Colonic mucosa (tissue), 4 donors: ENCODE measurements around the gene SLC9A6. TPM values are rescaled to one million over a fixed set of nuclear protein-coding genes. Genes with fewer than 3 reads are reported as not detected.

Experiments
- DNase-seq: peaks from one replicate; pipeline ENCODE4 v3.0.0-alpha.2; 2020
- H3K27ac ChIP-seq: fragments of 200-600 bp; one replicate; pipeline ENCODE4 v1.8.0; 2021
- H3K27me3 ChIP-seq: fragments of 200-600 bp; one replicate; pipeline ENCODE4 v1.8.0; 2021
- H3K36me3 ChIP-seq: fragments of 200-600 bp; one replicate; pipeline ENCODE4 v1.8.0; 2021
- H3K4me1 ChIP-seq: fragments of 200-600 bp; one replicate; pipeline ENCODE4 v1.8.0; 2021; ENCODE audit warnings: mild to moderate bottlenecking
- H3K4me3 ChIP-seq: fragments of 200-600 bp; one replicate; pipeline ENCODE4 v1.8.0; 2021
- H3K9ac ChIP-seq, 2 donors: one replicate each; pipeline ENCODE4 v1.7.0; 2013; ENCODE audit warnings: control low read depth in 2 of 2, low read depth in 2 of 2, low read length in 2 of 2
- H3K9me3 ChIP-seq: fragments of 200-600 bp; one replicate; pipeline ENCODE4 v1.8.0; 2021
- intact Hi-C: fragments of 100-400 bp; cut with DNase I; formaldehyde crosslinking; loops from one replicate; pipeline ENCODE4 v1.14.1; 2022
- total RNA-seq, 2 donors: library from RNA; stranded (reverse); fragmentation: NEBNext Ultra II Directional in 1 of 2; extraction: Animal tissue kit (Norgen Biotek cat#: 25700) in 1 of 2; gene quantifications; one replicate each; pipeline ENCODE4 v1.2.1, GENCODE V29; 2021
- TF ChIP-seq, protein P1 (sequence below): fragments of 200-600 bp; IDR thresholded peaks from one replicate; pipeline ENCODE4 v1.8.0; 2022; ENCODE audit warnings: antibody characterized with exemption, mild to moderate bottlenecking
- donor health status: healthy.
- donor health status: DM: no; HTN: no; CAD: no.
- donor health status: DM: no; HTN: no; CAD: no.

SLC9A6 gene
- total RNA-seq, 2 donors from 2014 or later = 12.7 to 16.6 TPM

DNA sequence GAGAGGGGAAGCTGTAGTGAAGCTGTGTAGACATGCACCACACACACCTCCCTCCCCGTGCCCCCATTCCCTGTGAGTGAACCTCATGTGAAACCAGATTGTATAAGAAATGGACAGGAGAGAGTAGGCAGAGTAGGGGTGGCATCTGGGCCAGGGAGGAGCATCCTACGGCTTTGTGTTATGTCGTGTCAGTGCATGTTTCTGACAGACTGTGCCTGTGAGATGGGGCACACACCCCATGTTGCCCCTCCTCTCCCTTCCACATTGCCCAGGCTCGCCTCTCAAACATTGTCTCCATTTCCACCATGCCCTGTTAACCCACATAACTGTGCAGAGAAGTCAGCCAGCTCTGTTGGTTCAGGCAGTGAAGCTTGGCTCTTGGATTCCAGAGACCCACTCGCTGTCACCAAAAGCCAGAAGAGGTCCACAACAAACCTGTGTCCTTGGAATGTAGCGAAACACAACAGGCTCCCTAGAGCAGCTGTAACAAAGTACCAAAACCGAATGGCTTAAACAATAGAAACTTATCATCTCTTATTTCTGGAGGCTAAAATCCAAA is 56.1 kb downstream of the SLC9A6 start:
- H3K4me3 ChIP-seq = no peak overlapping the region
- no peaks in the 10 kb centered on the region for H3K4me1 ChIP-seq
- no peaks in the 10 kb centered on the region for H3K9me3 ChIP-seq
- no peak for DNase-seq
- intact Hi-C loops = no loop called here
- H3K27me3 ChIP-seq = no peaks in the 10 kb centered on the region
- TF ChIP-seq, protein P1, sequence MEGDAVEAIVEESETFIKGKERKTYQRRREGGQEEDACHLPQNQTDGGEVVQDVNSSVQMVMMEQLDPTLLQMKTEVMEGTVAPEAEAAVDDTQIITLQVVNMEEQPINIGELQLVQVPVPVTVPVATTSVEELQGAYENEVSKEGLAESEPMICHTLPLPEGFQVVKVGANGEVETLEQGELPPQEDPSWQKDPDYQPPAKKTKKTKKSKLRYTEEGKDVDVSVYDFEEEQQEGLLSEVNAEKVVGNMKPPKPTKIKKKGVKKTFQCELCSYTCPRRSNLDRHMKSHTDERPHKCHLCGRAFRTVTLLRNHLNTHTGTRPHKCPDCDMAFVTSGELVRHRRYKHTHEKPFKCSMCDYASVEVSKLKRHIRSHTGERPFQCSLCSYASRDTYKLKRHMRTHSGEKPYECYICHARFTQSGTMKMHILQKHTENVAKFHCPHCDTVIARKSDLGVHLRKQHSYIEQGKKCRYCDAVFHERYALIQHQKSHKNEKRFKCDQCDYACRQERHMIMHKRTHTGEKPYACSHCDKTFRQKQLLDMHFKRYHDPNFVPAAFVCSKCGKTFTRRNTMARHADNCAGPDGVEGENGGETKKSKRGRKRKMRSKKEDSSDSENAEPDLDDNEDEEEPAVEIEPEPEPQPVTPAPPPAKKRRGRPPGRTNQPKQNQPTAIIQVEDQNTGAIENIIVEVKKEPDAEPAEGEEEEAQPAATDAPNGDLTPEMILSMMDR = no peak
- no peak overlapping the region for H3K27ac ChIP-seq
- no peaks in the 10 kb centered on the region for H3K36me3 ChIP-seq
- H3K9ac ChIP-seq = no peak overlapping the region

GRCh38 chrX:136045008-136045407 is 59.8 kb downstream of the SLC9A6 start:
- intact Hi-C loops = no loop called here
- DNase-seq = no peak
- no peak overlapping the region for H3K27ac ChIP-seq
- TF ChIP-seq, protein P1 = no peak
- no peaks in the 10 kb centered on the region for H3K27me3 ChIP-seq
- H3K9ac ChIP-seq = no peak overlapping the region
- no peaks in the 10 kb centered on the region for H3K4me1 ChIP-seq
- H3K9me3 ChIP-seq = no peaks in the 10 kb centered on the region
- H3K4me3 ChIP-seq = no peak overlapping the region
- H3K36me3 ChIP-seq = no peaks in the 10 kb centered on the region

DNA sequence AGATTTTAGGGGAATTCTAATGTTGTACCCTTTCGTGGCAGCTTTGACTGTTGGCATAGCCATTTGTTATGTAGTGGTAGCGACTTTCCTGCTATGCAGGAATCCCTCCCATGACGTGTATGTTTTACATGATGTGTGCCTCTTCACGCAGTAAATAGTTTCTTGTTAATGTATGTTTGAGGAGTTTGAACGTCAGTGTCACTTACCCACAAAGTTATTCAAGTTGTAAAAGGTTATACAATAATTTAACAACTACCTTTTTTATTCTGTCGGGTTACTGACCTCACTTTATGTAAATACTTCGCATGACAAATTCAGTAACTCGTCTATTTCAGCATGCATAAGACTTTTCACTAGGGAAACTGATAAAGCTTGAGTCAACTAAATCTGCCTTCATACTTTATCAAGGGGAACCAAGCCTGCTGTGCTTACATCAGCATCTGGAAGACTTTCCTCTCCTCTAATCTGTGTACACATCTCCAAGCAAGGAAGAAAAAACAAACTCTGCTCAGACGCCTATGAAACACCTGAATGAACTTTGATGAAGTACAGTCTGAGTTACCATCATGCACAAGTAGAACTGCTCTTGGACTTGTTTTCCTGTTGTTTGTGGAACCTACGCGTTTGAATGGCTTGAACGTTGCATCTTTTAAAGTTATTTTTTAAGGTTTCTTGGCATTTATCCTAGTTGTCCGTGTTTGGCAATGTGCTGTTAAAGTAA is 61.2 kb downstream of the SLC9A6 start:
- Histone ChIP-seq H3K9me3 (no peaks in the 10 kb centered on the region), H3K9ac (no peak overlapping the region), H3K27ac (no peak overlapping the region), H3K27me3 (no peaks in the 10 kb centered on the region), H3K36me3 (no peaks in the 10 kb centered on the region), H3K4me3 (no peak overlapping the region), H3K4me1 (no peaks in the 10 kb centered on the region)
- intact Hi-C loops = no loop called here
- TF ChIP-seq, protein P1 = no peak
- DNase-seq = no peak

- H3K4me1 ChIP-seq = no peaks in the 10 kb centered on the region
- TF ChIP-seq, protein P1 = no peak
- no peaks in the 10 kb centered on the region for H3K36me3 ChIP-seq
- H3K4me3 ChIP-seq = no peak overlapping the region
- no peaks in the 10 kb centered on the region for H3K9me3 ChIP-seq
- DNase-seq = no peak
- H3K27me3 ChIP-seq = no peaks in the 10 kb centered on the region
- no peak overlapping the region for H3K9ac ChIP-seq
- H3K27ac ChIP-seq = no peak overlapping the region
- intact Hi-C loops = no loop called here
These were observed 61.9 kb downstream of the SLC9A6 start for GRCh38 chrX:136047016-136047642.

DNA sequence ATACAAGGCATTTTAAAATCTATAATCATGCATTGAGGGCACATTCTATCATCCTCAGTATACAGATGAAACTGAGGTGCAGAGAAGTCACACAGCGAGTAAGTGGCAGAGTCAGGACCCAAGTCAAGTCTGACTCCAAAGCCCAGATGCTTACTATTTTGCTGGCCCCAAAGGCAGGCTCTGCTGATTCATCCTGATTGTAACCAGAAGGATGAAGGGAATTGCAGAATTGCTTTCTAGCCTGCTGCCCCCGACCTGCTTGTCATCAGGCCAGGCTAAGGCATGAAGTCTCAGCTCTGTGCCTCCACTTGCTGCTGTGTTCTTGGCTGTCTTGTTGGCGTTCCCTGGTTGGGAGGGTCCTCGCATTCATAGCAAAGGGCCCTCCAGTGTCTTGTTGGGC is 62.7 kb downstream of the SLC9A6 start:
- no peaks in the 10 kb centered on the region for H3K9me3 ChIP-seq
- TF ChIP-seq, protein P1 = no peak
- no peaks in the 10 kb centered on the region for H3K4me1 ChIP-seq
- no peak overlapping the region for H3K9ac ChIP-seq
- no peaks in the 10 kb centered on the region for H3K27me3 ChIP-seq
- no peak overlapping the region for H3K27ac ChIP-seq
- no peaks in the 10 kb centered on the region for H3K36me3 ChIP-seq
- intact Hi-C loops = no loop called here
- no peak overlapping the region for H3K4me3 ChIP-seq
- no peak for DNase-seq
